WTC11 (cell line): ENCODE data around the gene KYNU. TPM values are rescaled to one million over a fixed set of nuclear protein-coding genes. Genes with fewer than 3 reads are reported as not detected.

Experiments used
- ATAC-seq: fragments of 200-7000 bp; cut with Tn5 transposase; 2 replicates; pipeline ENCODE4 v1.10.0; 2021; ENCODE audit warnings: mild to moderate bottlenecking, moderate library complexity
- CTCF ChIA-PET: fragments of 300-600 bp; sonication (Branson Sonifier 250); formaldehyde crosslinking; loops from one replicate; lab custom pipeline; 2021; ENCODE audit warnings: antibody characterized with exemption; lab: Charles Lee
- POLR2A ChIA-PET: fragments of 350-600 bp; sonication (Branson Sonifier 250); formaldehyde crosslinking; loops from one replicate; lab custom pipeline; 2021; ENCODE audit warnings: antibody characterized with exemption; lab: Charles Lee
- DNase-seq: peaks from one replicate; pipeline ENCODE4 v3.0.0; 2021; ENCODE audit warnings: low spot score
- H3K27ac Mint-ChIP-seq: 2 replicates; pipeline ENCODE4 v1.8.0; 2021; ENCODE audit warnings: mixed read lengths
- H3K27me3 Mint-ChIP-seq: 2 replicates; pipeline ENCODE4 v1.8.0; 2021; ENCODE audit warnings: low read depth, mild to moderate bottlenecking, moderate library complexity, mixed read lengths
- H3K36me3 Mint-ChIP-seq: 2 replicates; pipeline ENCODE4 v1.8.0; 2021; ENCODE audit warnings: mixed read lengths
- H3K4me1 Mint-ChIP-seq: 2 replicates; pipeline ENCODE4 v1.8.0; 2022; ENCODE audit warnings: mixed read lengths
- H3K4me3 Mint-ChIP-seq: 2 replicates; pipeline ENCODE4 v1.8.0; 2021; ENCODE audit warnings: mild to moderate bottlenecking, moderate library complexity, mixed read lengths
- H3K9me3 Mint-ChIP-seq: 2 replicates; pipeline ENCODE4 v1.8.0; 2021; ENCODE audit warnings: mixed read lengths
- CBFB ChIP-seq: sonication (generic); formaldehyde crosslinking; IDR thresholded peaks from 2 replicates; pipeline ENCODE4 v1.8.1; 2022; ENCODE audit warnings: mild to moderate bottlenecking, low read depth, missing genetic modification reagents
- NFATC4 ChIP-seq: fragments of 250-450 bp; sonication (Bioruptor Pico); IDR thresholded peaks from 2 replicates; pipeline ENCODE4 v1.9.0; 2021; ENCODE audit warnings: mild to moderate bottlenecking
- ZNF138 ChIP-seq: sonication (generic); formaldehyde crosslinking; conservative IDR thresholded peaks from 2 replicates; pipeline ENCODE4 v1.8.1; 2022; ENCODE audit warnings: mild to moderate bottlenecking, moderate library complexity, missing genetic modification reagents
- total RNA-seq: library from RNA; stranded (reverse); gene quantifications from 3 replicates; pipeline ENCODE4 v1.2.3, GENCODE V29; 2021
- TF ChIP-seq, protein P1 (sequence below): sonication (generic); formaldehyde crosslinking; IDR thresholded peaks from 2 replicates; pipeline ENCODE4 v1.8.1; 2023; ENCODE audit warnings: mild to moderate bottlenecking, missing genetic modification reagents, borderline replicate concordance
- TF ChIP-seq, protein P2 (sequence below): sonication (generic); formaldehyde crosslinking; IDR thresholded peaks from 2 replicates; pipeline ENCODE4 v1.8.0; 2023; ENCODE audit warnings: missing genetic modification reagents, mild to moderate bottlenecking, borderline replicate concordance
- TF ChIP-seq, protein P3 (sequence below): sonication (generic); formaldehyde crosslinking; IDR thresholded peaks from 2 replicates; pipeline ENCODE4 v1.8.0; 2022; ENCODE audit warnings: mild to moderate bottlenecking, missing genetic modification reagents
- TF ChIP-seq, protein P4 (sequence below): sonication (generic); formaldehyde crosslinking; IDR thresholded peaks from 2 replicates; pipeline ENCODE4 v1.8.0; 2022; ENCODE audit warnings: missing genetic modification reagents

KYNU gene
- total RNA-seq, 1 experiment from 2014 or later: 0.85 TPM

DNA sequence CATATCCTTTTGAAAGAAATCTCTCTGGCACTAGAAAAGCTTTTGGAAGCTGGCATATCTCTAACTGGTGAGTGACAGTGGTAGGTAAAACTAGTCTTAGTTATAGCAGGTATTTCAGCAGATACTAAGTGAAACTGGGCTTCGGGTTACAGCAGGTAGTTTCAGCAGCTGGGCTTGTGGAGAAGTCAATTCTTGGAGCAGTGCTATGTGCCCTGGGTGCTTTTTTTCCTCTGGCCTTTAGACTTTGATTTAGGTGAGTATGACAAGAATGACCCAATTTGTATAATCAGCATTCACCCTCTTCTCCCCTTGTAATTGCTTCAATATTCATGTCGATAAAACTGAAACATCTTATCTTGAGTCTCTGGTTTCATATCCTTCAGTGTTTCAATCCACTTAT is 123.1 kb downstream of the KYNU start:
- Mint-ChIP-seq H3K27ac (no peak overlapping the region), H3K4me3 (no peak overlapping the region), H3K36me3 (no peaks in the 10 kb centered on the region), H3K9me3 (peaks cover 24% of the 10 kb centered on the region), H3K4me1 (peaks cover 9% of the 10 kb centered on the region), H3K27me3 (no peaks in the 10 kb centered on the region)
- TF ChIP-seq, protein P1, sequence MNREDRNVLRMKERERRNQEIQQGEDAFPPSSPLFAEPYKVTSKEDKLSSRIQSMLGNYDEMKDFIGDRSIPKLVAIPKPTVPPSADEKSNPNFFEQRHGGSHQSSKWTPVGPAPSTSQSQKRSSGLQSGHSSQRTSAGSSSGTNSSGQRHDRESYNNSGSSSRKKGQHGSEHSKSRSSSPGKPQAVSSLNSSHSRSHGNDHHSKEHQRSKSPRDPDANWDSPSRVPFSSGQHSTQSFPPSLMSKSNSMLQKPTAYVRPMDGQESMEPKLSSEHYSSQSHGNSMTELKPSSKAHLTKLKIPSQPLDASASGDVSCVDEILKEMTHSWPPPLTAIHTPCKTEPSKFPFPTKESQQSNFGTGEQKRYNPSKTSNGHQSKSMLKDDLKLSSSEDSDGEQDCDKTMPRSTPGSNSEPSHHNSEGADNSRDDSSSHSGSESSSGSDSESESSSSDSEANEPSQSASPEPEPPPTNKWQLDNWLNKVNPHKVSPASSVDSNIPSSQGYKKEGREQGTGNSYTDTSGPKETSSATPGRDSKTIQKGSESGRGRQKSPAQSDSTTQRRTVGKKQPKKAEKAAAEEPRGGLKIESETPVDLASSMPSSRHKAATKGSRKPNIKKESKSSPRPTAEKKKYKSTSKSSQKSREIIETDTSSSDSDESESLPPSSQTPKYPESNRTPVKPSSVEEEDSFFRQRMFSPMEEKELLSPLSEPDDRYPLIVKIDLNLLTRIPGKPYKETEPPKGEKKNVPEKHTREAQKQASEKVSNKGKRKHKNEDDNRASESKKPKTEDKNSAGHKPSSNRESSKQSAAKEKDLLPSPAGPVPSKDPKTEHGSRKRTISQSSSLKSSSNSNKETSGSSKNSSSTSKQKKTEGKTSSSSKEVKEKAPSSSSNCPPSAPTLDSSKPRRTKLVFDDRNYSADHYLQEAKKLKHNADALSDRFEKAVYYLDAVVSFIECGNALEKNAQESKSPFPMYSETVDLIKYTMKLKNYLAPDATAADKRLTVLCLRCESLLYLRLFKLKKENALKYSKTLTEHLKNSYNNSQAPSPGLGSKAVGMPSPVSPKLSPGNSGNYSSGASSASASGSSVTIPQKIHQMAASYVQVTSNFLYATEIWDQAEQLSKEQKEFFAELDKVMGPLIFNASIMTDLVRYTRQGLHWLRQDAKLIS (CRISPR knock-in tag): no peak
- TF ChIP-seq ZNF138 (CRISPR knock-in tag) (no peak), NFATC4 (CRISPR knock-in tag) (no peak), CBFB (no peak)
- TF ChIP-seq, protein P2, sequence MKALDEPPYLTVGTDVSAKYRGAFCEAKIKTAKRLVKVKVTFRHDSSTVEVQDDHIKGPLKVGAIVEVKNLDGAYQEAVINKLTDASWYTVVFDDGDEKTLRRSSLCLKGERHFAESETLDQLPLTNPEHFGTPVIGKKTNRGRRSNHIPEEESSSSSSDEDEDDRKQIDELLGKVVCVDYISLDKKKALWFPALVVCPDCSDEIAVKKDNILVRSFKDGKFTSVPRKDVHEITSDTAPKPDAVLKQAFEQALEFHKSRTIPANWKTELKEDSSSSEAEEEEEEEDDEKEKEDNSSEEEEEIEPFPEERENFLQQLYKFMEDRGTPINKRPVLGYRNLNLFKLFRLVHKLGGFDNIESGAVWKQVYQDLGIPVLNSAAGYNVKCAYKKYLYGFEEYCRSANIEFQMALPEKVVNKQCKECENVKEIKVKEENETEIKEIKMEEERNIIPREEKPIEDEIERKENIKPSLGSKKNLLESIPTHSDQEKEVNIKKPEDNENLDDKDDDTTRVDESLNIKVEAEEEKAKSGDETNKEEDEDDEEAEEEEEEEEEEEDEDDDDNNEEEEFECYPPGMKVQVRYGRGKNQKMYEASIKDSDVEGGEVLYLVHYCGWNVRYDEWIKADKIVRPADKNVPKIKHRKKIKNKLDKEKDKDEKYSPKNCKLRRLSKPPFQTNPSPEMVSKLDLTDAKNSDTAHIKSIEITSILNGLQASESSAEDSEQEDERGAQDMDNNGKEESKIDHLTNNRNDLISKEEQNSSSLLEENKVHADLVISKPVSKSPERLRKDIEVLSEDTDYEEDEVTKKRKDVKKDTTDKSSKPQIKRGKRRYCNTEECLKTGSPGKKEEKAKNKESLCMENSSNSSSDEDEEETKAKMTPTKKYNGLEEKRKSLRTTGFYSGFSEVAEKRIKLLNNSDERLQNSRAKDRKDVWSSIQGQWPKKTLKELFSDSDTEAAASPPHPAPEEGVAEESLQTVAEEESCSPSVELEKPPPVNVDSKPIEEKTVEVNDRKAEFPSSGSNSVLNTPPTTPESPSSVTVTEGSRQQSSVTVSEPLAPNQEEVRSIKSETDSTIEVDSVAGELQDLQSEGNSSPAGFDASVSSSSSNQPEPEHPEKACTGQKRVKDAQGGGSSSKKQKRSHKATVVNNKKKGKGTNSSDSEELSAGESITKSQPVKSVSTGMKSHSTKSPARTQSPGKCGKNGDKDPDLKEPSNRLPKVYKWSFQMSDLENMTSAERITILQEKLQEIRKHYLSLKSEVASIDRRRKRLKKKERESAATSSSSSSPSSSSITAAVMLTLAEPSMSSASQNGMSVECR (CRISPR knock-in tag): no peak
- TF ChIP-seq, protein P3, sequence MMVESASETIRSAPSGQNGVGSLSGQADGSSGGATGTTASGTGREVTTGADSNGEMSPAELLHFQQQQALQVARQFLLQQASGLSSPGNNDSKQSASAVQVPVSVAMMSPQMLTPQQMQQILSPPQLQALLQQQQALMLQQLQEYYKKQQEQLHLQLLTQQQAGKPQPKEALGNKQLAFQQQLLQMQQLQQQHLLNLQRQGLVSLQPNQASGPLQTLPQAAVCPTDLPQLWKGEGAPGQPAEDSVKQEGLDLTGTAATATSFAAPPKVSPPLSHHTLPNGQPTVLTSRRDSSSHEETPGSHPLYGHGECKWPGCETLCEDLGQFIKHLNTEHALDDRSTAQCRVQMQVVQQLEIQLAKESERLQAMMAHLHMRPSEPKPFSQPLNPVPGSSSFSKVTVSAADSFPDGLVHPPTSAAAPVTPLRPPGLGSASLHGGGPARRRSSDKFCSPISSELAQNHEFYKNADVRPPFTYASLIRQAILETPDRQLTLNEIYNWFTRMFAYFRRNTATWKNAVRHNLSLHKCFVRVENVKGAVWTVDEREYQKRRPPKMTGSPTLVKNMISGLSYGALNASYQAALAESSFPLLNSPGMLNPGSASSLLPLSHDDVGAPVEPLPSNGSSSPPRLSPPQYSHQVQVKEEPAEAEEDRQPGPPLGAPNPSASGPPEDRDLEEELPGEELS (CRISPR knock-in tag): no peak
- ChIA-PET CTCF (no interaction called here), POLR2A (no interaction called here)
- no peak for ATAC-seq
- DNase-seq: no peak

DNA sequence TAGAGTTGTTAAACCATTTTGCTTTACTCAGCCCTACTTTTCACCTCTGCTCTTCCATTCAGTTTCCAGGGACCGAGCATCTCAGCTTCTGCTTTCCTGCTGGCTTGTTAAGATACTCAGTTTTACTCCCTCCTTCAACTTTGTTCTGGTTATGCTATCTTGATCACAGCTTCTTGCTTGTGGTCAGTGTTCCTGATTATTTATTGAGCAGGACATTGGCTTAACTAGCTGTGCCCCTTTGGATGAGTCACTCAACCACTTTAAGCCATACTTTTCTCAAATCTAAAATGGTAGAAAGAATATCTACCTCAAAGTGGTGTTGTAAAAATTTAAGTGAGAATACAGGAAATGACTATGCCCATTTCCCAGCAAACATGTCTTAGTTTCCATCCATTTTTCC is 124.0 kb downstream of the KYNU start:
- no peaks in the 10 kb centered on the region for H3K27me3 Mint-ChIP-seq

More for the DNA sequence above, 124.0 kb downstream of the KYNU start:
- DNase-seq (no peak), ATAC-seq (no peak)
- Mint-ChIP-seq H3K36me3 (peaks cover 3% of the 10 kb centered on the region; the same call in 1 of the 2 replicates), H3K4me3 (no peak overlapping the region), H3K9me3 (peaks cover 27% of the 10 kb centered on the region), H3K4me1 (peaks cover 13% of the 10 kb centered on the region), H3K27ac (no peak overlapping the region)
- ChIA-PET CTCF (no interaction called here), POLR2A (no interaction called here)
- TF ChIP-seq, protein P4, sequence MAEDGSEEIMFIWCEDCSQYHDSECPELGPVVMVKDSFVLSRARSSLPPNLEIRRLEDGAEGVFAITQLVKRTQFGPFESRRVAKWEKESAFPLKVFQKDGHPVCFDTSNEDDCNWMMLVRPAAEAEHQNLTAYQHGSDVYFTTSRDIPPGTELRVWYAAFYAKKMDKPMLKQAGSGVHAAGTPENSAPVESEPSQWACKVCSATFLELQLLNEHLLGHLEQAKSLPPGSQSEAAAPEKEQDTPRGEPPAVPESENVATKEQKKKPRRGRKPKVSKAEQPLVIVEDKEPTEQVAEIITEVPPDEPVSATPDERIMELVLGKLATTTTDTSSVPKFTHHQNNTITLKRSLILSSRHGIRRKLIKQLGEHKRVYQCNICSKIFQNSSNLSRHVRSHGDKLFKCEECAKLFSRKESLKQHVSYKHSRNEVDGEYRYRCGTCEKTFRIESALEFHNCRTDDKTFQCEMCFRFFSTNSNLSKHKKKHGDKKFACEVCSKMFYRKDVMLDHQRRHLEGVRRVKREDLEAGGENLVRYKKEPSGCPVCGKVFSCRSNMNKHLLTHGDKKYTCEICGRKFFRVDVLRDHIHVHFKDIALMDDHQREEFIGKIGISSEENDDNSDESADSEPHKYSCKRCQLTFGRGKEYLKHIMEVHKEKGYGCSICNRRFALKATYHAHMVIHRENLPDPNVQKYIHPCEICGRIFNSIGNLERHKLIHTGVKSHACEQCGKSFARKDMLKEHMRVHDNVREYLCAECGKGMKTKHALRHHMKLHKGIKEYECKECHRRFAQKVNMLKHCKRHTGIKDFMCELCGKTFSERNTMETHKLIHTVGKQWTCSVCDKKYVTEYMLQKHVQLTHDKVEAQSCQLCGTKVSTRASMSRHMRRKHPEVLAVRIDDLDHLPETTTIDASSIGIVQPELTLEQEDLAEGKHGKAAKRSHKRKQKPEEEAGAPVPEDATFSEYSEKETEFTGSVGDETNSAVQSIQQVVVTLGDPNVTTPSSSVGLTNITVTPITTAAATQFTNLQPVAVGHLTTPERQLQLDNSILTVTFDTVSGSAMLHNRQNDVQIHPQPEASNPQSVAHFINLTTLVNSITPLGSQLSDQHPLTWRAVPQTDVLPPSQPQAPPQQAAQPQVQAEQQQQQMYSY: no peak
